Measurements from ENCODE around the gene SLC30A4. TPM values are rescaled to one million over a fixed set of nuclear protein-coding genes. Genes with fewer than 3 reads are reported as not detected.

The SLC30A4 gene
- total RNA-seq, 4 donors from 2014 or later = 7.2 to 27.0 (median 11.3) TPM

DNA sequence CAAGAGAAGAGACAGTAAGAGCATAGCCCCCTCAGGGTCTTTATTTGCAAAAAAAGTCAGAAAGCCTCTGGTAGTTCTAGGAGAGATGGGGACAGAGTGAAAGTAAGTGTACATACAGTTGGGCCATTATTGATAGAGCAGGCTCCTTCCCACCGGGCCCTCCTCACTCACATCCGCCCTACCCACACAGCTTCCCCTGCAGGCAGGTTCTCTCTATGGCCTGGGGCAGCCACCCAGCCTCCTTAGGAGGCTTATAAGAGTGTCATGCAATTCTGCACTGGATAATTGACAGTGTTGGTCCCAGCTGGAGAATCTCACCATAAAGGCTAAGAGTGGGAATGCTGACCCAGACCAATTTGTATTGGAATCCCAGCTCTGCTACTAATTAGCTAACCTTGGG lies 49.5 kb downstream of the SLC30A4 start:
- Histone ChIP-seq H3K36me3 (no peaks in the 10 kb centered on the region), H3K27me3 (no peaks in the 10 kb centered on the region), H3K4me3 (no peak overlapping the region), H3K27ac (no peak overlapping the region), H3K4me1 (no peaks in the 10 kb centered on the region), H3K9me3 (no peaks in the 10 kb centered on the region)
- TF ChIP-seq POLR2A (IDR thresholded peaks at IDR 0.05) = no peak
- TF ChIP-seq, protein P1, sequence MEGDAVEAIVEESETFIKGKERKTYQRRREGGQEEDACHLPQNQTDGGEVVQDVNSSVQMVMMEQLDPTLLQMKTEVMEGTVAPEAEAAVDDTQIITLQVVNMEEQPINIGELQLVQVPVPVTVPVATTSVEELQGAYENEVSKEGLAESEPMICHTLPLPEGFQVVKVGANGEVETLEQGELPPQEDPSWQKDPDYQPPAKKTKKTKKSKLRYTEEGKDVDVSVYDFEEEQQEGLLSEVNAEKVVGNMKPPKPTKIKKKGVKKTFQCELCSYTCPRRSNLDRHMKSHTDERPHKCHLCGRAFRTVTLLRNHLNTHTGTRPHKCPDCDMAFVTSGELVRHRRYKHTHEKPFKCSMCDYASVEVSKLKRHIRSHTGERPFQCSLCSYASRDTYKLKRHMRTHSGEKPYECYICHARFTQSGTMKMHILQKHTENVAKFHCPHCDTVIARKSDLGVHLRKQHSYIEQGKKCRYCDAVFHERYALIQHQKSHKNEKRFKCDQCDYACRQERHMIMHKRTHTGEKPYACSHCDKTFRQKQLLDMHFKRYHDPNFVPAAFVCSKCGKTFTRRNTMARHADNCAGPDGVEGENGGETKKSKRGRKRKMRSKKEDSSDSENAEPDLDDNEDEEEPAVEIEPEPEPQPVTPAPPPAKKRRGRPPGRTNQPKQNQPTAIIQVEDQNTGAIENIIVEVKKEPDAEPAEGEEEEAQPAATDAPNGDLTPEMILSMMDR (IDR thresholded peaks at IDR 0.05) = no peak
- intact Hi-C loops (cut with DNase I; ENCODE audit: low total_unique reads) = no loop called here
- no peak for DNase-seq

DNA sequence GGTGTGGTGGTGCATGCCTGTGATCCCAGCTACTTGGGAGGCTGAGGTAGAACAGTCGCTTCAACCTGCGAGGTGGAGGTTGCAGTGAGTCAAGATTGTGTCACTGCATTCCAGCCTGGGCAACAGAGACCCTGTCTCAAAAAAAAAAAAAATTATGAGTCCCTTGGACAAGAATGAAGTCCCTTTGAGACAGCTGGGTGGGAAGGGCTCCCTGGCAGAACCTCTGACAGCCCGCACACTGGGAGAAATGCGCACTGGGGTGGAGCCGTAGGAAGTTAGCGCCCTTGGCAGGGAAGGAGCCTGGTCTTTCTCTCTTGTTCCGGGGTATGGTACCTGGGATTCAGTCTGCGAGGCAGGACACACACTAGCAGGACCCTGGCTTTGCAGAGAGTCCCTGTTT lies 51.4 kb downstream of the SLC30A4 start:
- Histone ChIP-seq H3K9me3 (no peaks in the 10 kb centered on the region), H3K27me3 (no peaks in the 10 kb centered on the region), H3K4me3 (no peak overlapping the region), H3K36me3 (no peaks in the 10 kb centered on the region), H3K4me1 (no peaks in the 10 kb centered on the region), H3K27ac (no peak overlapping the region)
- no peak for DNase-seq
- TF ChIP-seq, protein P1 (IDR thresholded peaks at IDR 0.05) = no peak
- no peak for TF ChIP-seq POLR2A (IDR thresholded peaks at IDR 0.05)
- intact Hi-C loops (cut with DNase I; ENCODE audit: low total_unique reads) = no loop called here

DNA sequence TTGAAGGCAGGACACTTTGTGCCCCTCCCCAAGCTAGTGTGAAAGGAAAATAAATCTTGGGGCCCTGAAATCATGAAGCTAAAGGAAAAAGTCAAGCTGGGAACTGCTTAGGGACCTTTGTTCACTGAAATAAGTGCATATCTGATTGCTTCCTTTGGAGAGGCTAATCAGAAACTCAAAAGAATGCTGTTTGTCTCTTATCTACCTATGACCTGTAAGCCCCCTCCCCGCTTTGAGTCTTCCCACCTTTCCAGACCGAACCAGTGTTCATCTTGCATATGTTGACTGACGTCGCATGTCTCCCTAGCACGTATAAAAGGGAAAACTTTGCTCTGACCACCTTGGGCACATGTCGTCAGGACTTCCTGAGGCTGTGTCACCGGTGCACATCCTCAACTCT lies 53.1 kb downstream of the SLC30A4 start:
- H3K27ac ChIP-seq = no peak overlapping the region
- no peaks in the 10 kb centered on the region for H3K9me3 ChIP-seq
- intact Hi-C loops (cut with DNase I; ENCODE audit: low total_unique reads) = no loop called here
- no peaks in the 10 kb centered on the region for H3K27me3 ChIP-seq
- TF ChIP-seq, protein P1 (IDR thresholded peaks at IDR 0.05) = no peak
- no peak for TF ChIP-seq POLR2A (IDR thresholded peaks at IDR 0.05)
- no peaks in the 10 kb centered on the region for H3K4me1 ChIP-seq
- H3K36me3 ChIP-seq = no peaks in the 10 kb centered on the region
- no peak for DNase-seq
- H3K4me3 ChIP-seq = no peak overlapping the region

DNA sequence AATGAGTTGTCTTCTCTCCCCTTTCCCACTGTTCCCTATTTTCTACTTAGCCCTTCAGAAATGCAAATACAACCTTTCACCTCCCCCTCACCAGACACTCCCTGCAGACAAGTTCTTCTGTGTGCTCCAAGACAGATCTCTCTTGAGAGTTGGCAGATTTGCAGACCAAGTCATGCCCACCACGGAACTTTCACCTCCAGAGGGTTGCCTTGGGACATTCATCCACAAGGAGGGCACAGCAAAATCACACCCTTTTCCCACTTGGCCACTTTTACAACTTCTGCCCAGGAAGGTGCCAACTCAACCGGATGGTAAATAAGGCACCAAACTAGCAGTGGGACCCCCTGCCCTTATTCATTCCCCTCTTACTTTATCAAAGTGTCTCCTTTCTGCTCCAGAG lies 53.5 kb downstream of the SLC30A4 start:
- no peak overlapping the region for H3K4me3 ChIP-seq

DNA sequence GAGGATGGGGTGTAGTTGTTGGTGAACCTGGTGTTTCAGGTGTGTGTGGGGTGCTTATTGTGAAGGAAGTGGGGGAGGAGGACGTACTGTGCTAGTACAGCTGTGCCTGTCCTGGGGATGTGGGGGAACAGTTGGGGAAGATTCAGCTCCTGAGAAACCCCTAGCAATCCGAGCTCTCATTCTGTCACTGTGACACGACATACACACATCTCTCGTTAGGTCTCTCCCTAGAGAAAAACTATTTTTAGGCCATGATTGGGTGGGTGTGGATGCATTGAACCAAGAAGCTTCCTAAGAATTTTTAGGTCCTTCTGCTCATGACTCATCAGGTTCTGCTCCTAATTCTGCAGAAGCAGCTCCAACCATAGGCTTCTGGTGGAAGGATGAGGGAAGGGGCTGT lies 54.3 kb downstream of the SLC30A4 start:
- no peak for DNase-seq
- intact Hi-C loops (cut with DNase I; ENCODE audit: low total_unique reads) = no loop called here
- Histone ChIP-seq H3K27me3 (no peaks in the 10 kb centered on the region), H3K36me3 (no peaks in the 10 kb centered on the region), H3K27ac (no peak overlapping the region), H3K9me3 (no peaks in the 10 kb centered on the region), H3K4me1 (no peaks in the 10 kb centered on the region), H3K4me3 (no peak overlapping the region)
- TF ChIP-seq POLR2A (IDR thresholded peaks at IDR 0.05) = no peak
- TF ChIP-seq, protein P1 (IDR thresholded peaks at IDR 0.05) = no peak

More for the DNA sequence above, 53.5 kb downstream of the SLC30A4 start:
- intact Hi-C loops (cut with DNase I; ENCODE audit: low total_unique reads) = no loop called here
- H3K9me3 ChIP-seq = no peaks in the 10 kb centered on the region
- H3K36me3 ChIP-seq = no peaks in the 10 kb centered on the region
- H3K27me3 ChIP-seq = no peaks in the 10 kb centered on the region
- no peak for TF ChIP-seq POLR2A (IDR thresholded peaks at IDR 0.05)
- TF ChIP-seq, protein P1 (IDR thresholded peaks at IDR 0.05) = no peak
- no peaks in the 10 kb centered on the region for H3K4me1 ChIP-seq
- no peak overlapping the region for H3K27ac ChIP-seq
- no peak for DNase-seq

Measured in uterus (tissue), 4 donors.